HG03432 (cell line): ENCODE data around the gene PFKP.

Experiments
- ATAC-seq: cut with Tn5 transposase; IDR thresholded peaks from one replicate; pipeline ENCODE4 v1.9.1; 2021; ENCODE audit warnings: mild to moderate bottlenecking, moderate library complexity; ENCODE audit not compliant: unreplicated experiment

PFKP gene

GRCh38 chr10:3110782-3111620 lies 43.7 kb downstream of the PFKP start:
- no peak for ATAC-seq

GRCh38 chr10:3111621-3112163 lies 44.3 kb downstream of the PFKP start:
- no peak for ATAC-seq

DNA sequence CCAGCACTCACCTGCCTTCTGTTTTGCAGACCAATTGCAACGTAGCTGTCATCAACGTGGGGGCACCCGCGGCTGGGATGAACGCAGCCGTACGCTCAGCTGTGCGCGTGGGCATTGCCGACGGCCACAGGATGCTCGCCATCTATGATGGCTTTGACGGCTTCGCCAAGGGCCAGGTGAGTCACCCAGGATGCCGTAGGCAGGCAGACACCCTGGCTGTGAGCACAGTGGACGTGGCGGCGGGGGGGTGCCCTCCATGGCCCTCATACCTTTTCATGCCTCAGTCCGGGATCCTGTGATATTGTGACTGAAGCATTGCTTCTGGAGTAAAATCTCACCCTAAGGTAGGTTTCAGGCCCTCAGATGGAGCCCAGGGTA lies 46.0 kb downstream of the PFKP start:
- no peak for ATAC-seq

DNA sequence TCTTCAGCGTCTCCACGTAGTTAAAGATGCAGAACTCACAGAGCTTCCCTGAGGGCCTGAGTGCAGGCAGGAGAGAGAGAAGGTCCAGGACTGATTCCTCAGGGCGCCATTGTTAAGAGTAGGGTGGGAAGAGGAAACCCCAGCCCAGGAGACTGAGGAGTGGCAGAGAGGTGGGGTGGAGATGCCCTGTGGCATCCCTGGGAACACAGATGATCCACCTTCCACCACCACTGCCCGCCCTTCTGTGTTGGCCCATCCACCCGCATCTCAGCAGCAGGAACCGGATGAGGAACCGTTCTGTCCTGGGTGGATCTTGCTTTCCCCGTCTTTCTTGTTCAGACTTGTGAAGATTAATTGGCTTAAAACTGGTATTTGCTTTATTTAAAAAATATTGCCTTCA lies 48.3 kb downstream of the PFKP start:
- no peak for ATAC-seq

DNA sequence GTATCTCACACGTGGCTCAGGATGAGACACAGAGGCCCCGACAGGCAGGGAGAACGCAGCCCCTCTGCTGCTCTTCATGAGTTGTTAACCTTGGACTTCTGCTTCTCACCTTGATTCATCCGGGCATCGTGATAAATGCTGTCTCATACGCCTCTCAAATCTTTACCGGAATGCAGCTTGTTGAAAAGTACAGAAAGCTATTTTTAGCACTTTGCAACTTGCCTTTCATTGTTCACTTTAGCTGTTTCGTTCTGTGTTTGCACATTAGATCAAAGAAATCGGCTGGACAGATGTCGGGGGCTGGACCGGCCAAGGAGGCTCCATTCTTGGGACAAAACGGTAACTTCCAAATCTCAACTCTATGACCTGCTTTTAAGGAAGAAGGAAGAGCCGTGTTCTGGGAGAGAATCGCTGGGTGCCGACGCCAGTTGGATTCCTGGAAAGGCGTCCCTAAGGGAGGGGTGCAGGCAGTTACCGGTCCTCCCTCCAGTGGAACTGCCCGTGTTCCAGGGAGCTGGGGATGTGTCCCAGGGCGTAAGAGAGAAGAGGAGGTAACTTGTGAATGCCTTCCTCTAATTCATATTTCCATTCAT lies 49.3 kb downstream of the PFKP start:
- ATAC-seq = no peak

- ATAC-seq = no peak
These were observed 50.1 kb downstream of the PFKP start for GRCh38 chr10:3117486-3117885.

DNA sequence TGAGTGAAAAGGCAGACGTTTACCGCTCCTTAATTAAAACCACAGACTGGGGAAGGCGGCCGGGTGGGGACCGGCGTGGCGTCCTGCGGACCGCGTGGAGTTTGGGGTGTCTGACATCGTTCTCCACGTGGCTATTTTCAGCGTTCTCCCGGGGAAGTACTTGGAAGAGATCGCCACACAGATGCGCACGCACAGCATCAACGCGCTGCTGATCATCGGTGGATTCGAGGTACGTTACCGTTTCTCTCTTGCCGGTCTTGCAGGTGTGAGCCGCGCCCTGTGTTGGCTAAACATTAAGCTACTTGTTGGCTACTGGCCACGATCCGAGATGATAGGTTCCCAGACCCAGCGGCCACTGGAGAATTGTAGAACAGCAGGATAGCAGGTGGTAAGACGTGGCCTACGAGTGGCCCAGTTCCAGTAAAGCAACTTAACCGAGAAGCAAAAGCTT lies 51.3 kb downstream of the PFKP start:
- ATAC-seq = no peak

GRCh38 chr10:3119796-3120459 lies 52.6 kb downstream of the PFKP start:
- no peak for ATAC-seq

DNA sequence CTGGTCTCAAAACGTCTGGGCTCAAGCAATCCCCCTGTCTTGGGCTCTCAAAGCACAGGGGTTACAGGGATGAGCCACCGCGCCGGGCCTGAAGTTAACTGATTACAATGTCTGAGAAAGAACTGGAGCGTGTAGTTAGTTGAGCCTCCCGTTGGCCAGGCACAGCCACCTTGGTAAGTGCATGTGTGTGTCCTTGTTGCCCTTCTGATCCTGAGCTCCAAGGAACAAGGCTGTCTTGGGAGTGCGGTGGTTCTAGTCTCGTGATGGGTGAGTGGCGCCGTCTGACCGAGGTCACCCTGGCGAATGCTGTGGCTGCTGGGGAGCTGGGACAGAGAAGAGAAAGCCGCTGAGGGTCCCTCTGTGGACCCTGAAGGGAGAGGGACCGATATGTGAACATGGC lies 54.7 kb downstream of the PFKP start:
- ATAC-seq = no peak

GRCh38 chr10:3122486-3123205 lies 55.3 kb downstream of the PFKP start:
- no peak for ATAC-seq

DNA sequence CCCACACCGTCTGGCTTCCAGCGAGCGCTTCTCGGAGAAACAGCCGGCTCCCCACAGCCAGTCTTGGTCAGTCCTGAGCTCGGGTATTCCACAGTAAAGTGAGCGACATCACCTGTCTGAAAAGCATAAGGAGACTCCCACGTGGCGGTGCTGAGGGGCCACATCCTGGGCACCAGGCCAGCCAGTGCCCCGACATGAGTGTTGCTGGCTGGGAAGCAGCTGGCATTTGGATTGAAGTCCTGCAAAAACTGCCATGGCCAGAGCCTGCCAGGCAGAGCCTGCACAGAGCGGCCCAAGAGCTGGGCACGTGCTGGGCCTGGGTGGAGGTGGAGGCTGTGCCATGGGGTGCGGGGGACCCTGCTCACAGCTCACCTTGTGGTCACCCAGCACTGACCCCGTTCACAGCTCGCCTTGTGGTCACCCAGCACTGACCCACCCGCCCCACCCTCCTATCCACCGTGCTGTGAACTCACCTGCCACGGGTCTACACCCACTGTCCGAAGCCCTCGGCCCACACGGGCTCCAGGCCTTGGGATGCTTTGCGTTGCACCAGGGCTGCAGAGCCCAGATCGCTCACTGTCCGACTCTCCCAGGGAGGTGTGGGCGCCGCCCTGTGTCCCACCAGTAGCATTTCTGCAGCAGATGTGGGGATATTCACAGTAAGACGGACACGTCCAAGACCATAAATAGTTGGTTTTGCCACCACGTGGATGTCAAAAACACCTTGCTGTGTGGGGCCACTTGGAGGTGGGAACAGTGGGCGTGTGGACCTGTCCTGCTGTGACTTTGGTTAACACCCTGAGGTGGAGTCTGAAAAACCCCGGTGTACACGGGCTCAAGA lies 56.4 kb downstream of the PFKP start:
- ATAC-seq = no peak

- ATAC-seq = no peak
These were observed 57.2 kb downstream of the PFKP start for GRCh38 chr10:3124412-3125175.

- no peak for ATAC-seq
These were observed 58.3 kb downstream of the PFKP start for GRCh38 chr10:3125527-3126170.

- ATAC-seq = no peak
These were observed 58.9 kb downstream of the PFKP start for GRCh38 chr10:3126249-3126648.

- ATAC-seq = no peak
These were observed 59.5 kb downstream of the PFKP start for GRCh38 chr10:3126741-3127346.

DNA sequence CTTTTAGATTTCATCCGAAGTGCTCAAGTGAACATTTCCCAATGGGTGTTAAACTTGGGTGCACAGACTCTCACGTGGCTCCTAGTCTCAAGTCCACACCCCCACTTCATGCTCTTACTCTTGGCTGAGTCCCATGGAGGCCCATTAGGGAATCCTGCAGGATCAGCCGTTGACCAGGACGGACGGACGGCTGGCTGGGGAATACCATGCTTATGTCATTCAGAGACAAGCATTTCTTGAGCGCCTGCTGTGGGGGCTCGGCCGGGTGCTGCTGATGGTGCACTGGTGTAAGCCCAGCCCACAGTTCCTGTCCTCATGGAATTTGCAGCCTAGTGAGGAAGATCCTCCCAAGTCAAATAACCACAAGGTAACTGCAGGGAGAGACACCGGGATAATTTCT lies 60.6 kb downstream of the PFKP start:
- no peak for ATAC-seq

DNA sequence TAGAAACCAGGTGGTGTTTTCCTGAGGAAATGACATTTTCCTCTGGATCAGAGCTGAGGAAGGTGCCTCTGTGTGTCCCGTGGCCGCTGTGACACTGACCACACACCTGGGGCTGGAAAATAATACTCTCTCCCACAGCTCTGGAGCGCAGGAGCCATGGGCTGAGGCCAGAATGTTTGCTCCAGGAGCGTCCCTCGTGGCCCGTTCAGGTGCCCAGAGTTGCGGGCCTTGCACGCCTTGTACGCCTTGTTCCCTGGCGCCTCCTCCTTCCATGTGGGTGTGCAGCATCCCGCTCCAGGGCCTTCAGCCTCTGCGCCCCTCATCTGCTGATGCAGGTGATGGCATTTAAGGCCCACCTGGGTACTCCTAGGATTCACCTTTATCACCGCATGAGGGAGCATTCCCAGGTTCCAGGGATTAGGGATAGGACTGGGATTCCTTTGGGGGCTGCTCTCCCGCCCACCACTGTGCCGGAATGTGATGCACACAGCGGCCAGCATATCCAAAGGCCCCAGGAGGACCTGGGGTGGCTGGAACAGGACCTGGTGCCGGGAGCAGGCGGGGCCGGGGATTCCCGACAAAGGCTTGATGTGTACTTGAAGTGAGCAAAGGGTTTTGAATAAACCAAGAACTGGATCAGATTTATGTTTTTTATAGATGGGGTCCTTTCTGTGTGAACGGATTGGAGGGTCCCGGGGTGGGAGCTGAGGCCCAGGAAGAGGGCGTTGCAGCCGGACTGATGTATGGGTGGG lies 61.2 kb downstream of the PFKP start:
- ATAC-seq = no peak
